ENCODE results near the gene GUK1. TPM values are rescaled to one million over a fixed set of nuclear protein-coding genes. Genes with fewer than 3 reads are reported as not detected.

Gene GUK1
- total RNA-seq, 2 donors from 2014 or later = 110 to 112 TPM

- TF ChIP-seq, protein P1, sequence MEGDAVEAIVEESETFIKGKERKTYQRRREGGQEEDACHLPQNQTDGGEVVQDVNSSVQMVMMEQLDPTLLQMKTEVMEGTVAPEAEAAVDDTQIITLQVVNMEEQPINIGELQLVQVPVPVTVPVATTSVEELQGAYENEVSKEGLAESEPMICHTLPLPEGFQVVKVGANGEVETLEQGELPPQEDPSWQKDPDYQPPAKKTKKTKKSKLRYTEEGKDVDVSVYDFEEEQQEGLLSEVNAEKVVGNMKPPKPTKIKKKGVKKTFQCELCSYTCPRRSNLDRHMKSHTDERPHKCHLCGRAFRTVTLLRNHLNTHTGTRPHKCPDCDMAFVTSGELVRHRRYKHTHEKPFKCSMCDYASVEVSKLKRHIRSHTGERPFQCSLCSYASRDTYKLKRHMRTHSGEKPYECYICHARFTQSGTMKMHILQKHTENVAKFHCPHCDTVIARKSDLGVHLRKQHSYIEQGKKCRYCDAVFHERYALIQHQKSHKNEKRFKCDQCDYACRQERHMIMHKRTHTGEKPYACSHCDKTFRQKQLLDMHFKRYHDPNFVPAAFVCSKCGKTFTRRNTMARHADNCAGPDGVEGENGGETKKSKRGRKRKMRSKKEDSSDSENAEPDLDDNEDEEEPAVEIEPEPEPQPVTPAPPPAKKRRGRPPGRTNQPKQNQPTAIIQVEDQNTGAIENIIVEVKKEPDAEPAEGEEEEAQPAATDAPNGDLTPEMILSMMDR (conservative IDR thresholded peaks at IDR 0.05) = peak; percentile 67
- Histone ChIP-seq H3K9me3 (ENCODE audit: control insufficient read depth, low read length) (no peaks in the 10 kb centered on the region), H3K4me1 (ENCODE audit: control insufficient read depth, insufficient read depth, low read length) (peaks cover 5% of the 10 kb centered on the region), H3K36me3 (ENCODE audit: control insufficient read depth, insufficient read depth, low read length) (peaks cover 47% of the 10 kb centered on the region), H3K27me3 (ENCODE audit: control insufficient read depth, insufficient read depth, low read length, poor library complexity, severe bottlenecking) (no peaks in the 10 kb centered on the region), H3K9ac (ENCODE audit: extremely low read depth, low read length, poor library complexity, severe bottlenecking) (peak overlapping the region; percentile 11), H3K4me3 (ENCODE audit: low read length) (peak overlapping the region; percentile 80), H3K27ac (ENCODE audit: low read depth, low read length) (no peak overlapping the region)
- Mint-ChIP-seq H3K27ac (no peak overlapping the region), H3K36me3 (ENCODE audit: low read depth) (peaks cover 43% of the 10 kb centered on the region), H3K27me3 (ENCODE audit: insufficient read depth) (no peaks in the 10 kb centered on the region), H3K4me3 (peak overlapping the region; percentile 88), H3K9me3 (no peaks in the 10 kb centered on the region), H3K4me1 (no peaks in the 10 kb centered on the region)
- 9 to 10% methylated on average over 36 to 73 of the region's 73 CpGs for WGBS, 2 experiments (ENCODE audit: insufficient coverage in 1 of 2, insufficient read length in 1 of 2)
- DNase-seq = peak; percentile 89
Measured at GRCh38 chr1:228101994-228102790, 37.9 kb upstream of the GUK1 start.

- TF ChIP-seq, protein P1 (conservative IDR thresholded peaks at IDR 0.05) = no peak
- peak; percentile 98 for DNase-seq
- Histone ChIP-seq H3K9ac (ENCODE audit: extremely low read depth, low read length, poor library complexity, severe bottlenecking) (peak within 1 kb of the TSS; percentile 73), H3K27me3 (ENCODE audit: control insufficient read depth, insufficient read depth, low read length, poor library complexity, severe bottlenecking) (no peaks in the 10 kb centered on the region), H3K9me3 (ENCODE audit: control insufficient read depth, low read length) (no peaks in the 10 kb centered on the region), H3K27ac (ENCODE audit: low read depth, low read length) (peak within 1 kb of the TSS; percentile 64), H3K36me3 (ENCODE audit: control insufficient read depth, insufficient read depth, low read length) (peaks cover 45% of the 10 kb centered on the region), H3K4me1 (ENCODE audit: control insufficient read depth, insufficient read depth, low read length) (peaks cover 5% of the 10 kb centered on the region), H3K4me3 (ENCODE audit: low read length) (peak within 1 kb of the TSS; percentile 80)
- H3K4me3 Mint-ChIP-seq = peak within 1 kb of the TSS; percentile 88
- peak within 1 kb of the TSS; percentile 95 for H3K27ac Mint-ChIP-seq
- no peaks in the 10 kb centered on the region for H3K9me3 Mint-ChIP-seq
- WGBS, 2 experiments (ENCODE audit: insufficient coverage in 1 of 2, insufficient read length in 1 of 2) = 0 to 1% methylated on average over 52 to 104 of the region's 104 CpGs
- H3K36me3 Mint-ChIP-seq (ENCODE audit: low read depth) = peaks cover 37% of the 10 kb centered on the region
- no peaks in the 10 kb centered on the region for H3K4me1 Mint-ChIP-seq
- H3K27me3 Mint-ChIP-seq (ENCODE audit: insufficient read depth) = no peaks in the 10 kb centered on the region
Measured at GRCh38 chr1:228102791-228103620, 37.1 kb upstream of the GUK1 start, which contains the start of gene C1orf35. Gene C1orf35 (minus strand): TSS chr1:228103325. CDS start chr1:228103227, 98 bp downstream.

- no peaks in the 10 kb centered on the region for H3K9me3 Mint-ChIP-seq
Measured at GRCh38 chr1:228104526-228105269, 35.4 kb upstream of the GUK1 start.

More at GRCh38 chr1:228104526-228105269, 35.4 kb upstream of the GUK1 start:
- no peak overlapping the region for H3K9ac ChIP-seq (ENCODE audit: extremely low read depth, low read length, poor library complexity, severe bottlenecking)
- TF ChIP-seq, protein P1 (conservative IDR thresholded peaks at IDR 0.05) = no peak
- Mint-ChIP-seq H3K36me3 (ENCODE audit: low read depth) (peaks cover 22% of the 10 kb centered on the region), H3K4me1 (peaks cover under 1% of the 10 kb centered on the region), H3K4me3 (peak overlapping the region; percentile 88), H3K27me3 (ENCODE audit: insufficient read depth) (no peaks in the 10 kb centered on the region), H3K27ac (peak overlapping the region; percentile 36)
- H3K27ac ChIP-seq (ENCODE audit: low read depth, low read length) = no peak overlapping the region
- no peaks in the 10 kb centered on the region for H3K9me3 ChIP-seq (ENCODE audit: control insufficient read depth, low read length)
- H3K4me1 ChIP-seq (ENCODE audit: control insufficient read depth, insufficient read depth, low read length) = peaks cover 7% of the 10 kb centered on the region
- 88 to 90% methylated on average over 5 to 7 of the region's 7 CpGs for WGBS, 2 experiments (ENCODE audit: insufficient coverage in 1 of 2, insufficient read length in 1 of 2)
- no peaks in the 10 kb centered on the region for H3K27me3 ChIP-seq (ENCODE audit: control insufficient read depth, insufficient read depth, low read length, poor library complexity, severe bottlenecking)
- no peak overlapping the region for H3K4me3 ChIP-seq (ENCODE audit: low read length)
- DNase-seq = peak; percentile 45
- H3K36me3 ChIP-seq (ENCODE audit: control insufficient read depth, insufficient read depth, low read length) = peaks cover 28% of the 10 kb centered on the region

All from endodermal cell (in vitro differentiated cells).